NCI-H226 (cell line): Measurements from ENCODE around the gene TYK2.
"Not testable (repeated sequence)": the region's sequence is repeated elsewhere in the genome, so short reads cannot be mapped to it uniquely, and the experiment has no call there.

Experiments
- DNase-seq: peaks from one replicate; pipeline ENCODE4 v3.0.0-alpha.2; 2015

Gene TYK2

DNA sequence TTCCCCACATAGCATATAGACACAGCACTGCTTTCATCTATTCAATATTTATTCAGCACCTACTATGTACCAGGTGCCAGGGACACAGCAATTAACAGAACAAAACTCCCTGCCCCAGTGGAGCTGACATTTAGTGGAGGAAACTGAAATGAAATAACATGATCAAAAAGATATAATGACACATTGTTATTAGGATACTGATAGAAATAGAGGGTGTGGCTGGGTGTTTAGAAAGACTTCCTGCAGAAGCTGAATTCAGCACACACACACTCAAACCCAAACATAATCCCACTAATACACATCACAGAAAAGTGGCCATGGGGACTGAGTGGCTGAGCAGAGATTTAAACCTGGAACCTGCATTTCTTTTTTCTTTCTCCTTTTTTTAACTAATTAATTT is 26.7 kb upstream of the TYK2 start:
- no peak for DNase-seq

DNA sequence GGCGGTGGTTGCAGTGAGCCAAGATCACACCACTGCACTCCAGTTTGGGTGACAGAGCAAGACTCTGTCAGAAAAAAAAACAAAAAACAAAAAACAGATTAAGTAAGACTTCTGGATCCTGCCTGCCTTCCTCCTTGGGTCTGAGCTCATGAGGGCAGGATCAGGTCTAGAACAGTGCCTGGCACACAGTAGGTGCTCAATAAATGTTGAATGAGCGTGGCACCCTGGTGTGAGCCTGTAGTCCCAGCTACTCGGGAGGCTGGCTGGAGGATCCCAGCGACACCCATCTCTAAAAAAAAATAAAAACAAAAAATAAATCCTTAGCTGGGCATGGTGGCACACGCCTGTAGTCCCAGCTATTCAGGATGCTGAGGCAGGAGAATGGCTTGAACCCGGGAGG is 25.8 kb upstream of the TYK2 start:
- no peak for DNase-seq

GRCh38 chr19:10404888-10405820 is 24.8 kb upstream of the TYK2 start:
- DNase-seq: no peak

DNA sequence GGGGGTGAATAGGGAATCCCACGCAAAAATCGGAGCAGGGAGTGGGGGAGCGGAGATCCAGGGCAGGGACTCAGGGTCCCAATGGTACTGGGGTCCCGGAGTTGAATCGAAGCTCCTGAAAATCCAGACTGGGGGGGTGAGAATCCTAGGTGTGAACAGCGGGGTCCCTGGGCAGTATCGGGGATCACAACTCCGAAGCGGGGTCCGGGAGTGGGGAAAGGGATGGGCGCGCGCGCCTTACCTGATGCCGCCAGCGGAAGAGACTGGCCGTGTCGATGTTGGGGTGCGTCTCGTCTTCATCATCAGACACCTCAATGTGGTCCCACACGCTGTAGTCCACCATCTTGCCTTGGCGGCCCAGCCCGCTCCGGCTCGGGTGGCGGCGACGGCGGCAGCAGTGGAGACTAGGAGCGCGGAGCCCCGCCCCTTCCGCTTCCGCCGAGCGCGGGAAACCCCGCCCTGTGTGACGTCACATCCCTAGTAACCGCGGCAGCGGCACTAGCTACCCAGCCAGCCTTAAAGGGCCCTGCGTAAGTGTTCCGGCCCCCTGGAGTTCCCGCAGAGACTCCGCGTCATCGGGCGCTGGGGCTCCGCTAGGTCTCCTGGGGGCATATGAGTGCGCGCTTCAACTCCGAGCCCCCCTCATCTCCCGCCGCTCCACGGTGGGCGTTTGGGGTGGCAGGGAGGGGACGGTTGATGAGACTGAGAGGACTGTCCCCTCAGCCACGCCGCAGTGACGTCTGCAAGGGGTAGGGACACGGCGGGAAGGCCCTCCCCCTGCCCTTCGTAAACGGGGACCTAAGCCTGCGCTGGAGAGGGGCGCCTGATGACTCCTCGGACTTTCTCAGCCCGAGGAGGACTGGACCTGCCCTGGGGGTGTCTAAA is 23.0 kb upstream of the TYK2 start, which contains the start of gene CDC37:
Gene CDC37, minus strand, starts transcription at position 406 of the 885 bp plus-strand sequence. Its CDS starts 63 bp downstream, at position 343.
- peak; percentile 94 for DNase-seq

DNA sequence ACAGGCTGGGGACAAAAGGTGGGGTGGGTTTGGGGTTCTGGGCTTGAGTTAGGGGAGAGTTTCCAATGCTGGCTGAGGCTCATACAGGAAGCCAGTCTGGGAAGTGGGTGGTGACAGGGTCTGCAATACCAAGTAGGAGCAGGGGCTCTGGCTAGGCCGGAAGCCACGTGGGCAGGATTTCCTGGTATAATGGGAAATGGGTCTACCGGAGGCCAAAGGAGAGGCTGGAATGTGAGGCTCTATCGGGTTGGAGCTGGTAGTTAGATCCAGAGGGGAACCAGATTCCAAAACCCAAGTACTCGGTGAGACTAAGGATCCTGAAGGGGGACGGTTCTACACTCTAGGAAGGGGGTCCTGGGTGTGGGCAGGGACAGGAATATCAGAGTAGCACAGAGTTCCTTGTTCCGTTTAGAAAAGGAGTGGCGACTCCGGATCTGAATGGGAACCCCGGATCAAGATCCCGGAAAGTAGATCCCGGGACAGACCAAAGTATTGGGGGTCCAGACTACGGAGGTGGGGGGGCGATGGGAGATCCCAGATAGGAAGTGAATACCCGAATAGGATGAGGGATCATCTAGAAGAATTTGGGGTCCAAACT is 22.2 kb upstream of the TYK2 start:
- no peak for DNase-seq

GRCh38 chr19:10399878-10400277 is 19.5 kb upstream of the TYK2 start:
- DNase-seq: no peak

DNA sequence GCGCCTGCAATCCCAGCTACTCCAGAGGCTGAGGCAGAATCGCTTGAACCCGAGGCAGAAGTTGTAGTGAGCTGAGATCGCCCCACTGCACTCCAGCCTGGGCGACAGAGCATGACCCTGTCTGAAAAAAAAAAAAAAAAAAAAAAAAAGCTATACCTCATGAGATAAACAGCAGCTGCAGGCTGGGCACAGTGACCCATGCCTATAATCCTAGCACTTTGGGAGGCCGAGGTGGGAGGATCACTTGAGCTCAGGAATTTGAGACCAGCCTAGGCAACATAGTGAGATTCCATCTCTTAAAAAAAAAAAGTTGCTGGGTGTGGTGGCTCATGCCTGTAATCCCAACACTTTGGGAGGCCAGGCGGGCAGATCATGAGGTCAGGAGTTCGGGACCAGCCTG is 19.0 kb upstream of the TYK2 start:
- not testable (repeated sequence) for DNase-seq

DNA sequence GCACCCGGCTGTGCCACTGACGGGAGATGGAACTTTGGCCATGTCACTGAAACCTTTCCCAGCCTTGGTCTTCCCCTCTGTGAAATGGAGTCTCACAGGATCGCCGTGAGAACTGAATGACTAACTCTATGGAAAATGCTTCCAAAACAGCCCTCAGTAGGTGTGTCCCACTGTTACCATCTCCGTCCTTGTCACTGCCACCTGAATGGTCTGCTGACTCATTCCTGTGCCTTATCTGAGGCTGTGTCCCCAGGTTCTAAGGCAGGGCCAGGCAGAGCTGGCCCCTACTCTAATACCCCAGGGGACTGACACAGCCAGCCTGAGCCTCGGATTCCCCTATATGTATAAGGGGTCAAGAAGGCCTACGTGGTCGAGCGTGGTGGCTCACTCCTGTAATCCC is 18.4 kb upstream of the TYK2 start:
- DNase-seq: no peak

GRCh38 chr19:10395917-10396316 is 15.5 kb upstream of the TYK2 start:
- DNase-seq: no peak

DNA sequence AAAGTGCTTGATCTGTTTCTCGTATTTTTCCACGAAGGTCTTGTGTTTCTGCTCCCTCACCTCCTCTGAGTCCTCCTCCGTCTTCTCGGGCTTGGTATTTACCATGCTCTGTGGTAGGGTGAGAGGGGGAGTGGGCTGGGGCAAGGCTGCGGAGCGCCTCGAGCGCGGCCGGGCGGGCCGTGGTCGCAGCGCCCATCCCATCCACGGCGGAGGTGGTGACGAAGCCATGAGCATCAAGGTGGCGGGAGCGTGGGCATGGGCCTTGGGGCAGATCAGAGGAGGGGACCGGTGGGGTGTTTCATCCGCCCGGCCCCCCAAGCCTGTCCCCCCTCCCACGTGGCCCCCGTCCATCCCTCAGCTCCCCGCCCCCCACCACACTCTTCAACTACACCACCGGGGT is 15.1 kb upstream of the TYK2 start:
- no peak for DNase-seq

DNA sequence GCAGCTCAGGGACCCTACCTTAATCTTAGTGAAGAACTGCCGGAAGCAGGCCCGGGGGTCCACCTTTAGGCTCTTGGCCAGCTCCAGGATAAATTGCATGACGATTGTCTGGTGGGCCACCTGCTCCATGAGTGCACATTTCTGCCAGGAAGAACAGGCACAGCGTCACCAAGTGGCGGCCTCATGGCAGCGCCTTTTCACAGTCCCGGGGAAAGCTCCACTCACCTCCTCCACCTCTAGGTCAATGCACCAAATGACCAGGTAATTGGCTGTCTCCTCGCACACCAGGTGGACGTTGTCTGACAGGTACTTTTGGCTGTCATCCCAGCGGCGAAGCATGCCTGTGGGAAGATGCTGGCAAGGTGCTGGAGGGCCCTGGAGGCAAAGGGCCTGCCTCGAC is 14.6 kb upstream of the TYK2 start:
- no peak for DNase-seq

GRCh38 chr19:10393137-10393536 is 12.8 kb upstream of the TYK2 start:
- no peak for DNase-seq

- DNase-seq: no peak
These were observed 11.7 kb upstream of the TYK2 start for GRCh38 chr19:10392120-10392519.

- no peak for DNase-seq
These were observed 10.4 kb upstream of the TYK2 start for GRCh38 chr19:10390652-10391286.

DNA sequence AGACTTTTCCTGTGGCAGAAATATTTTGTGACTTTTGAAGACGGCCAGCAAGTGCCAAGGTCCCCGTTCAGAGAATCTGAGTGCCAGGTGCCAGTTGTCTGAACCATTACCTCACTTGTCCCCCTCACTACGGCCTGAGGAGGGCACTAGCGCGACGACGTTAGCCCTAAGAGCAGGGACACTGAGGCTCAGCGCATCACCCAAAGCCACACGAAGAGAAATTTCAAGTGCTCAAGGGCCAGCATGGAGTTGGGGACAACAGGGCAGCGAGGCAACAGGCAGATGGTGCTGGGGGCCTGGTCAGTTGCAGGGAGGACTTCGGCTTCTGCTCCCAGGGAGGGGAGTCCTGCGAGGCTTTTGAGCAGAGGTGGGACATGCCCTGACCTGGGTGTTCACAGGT is 9.5 kb upstream of the TYK2 start:
- no peak for DNase-seq

DNA sequence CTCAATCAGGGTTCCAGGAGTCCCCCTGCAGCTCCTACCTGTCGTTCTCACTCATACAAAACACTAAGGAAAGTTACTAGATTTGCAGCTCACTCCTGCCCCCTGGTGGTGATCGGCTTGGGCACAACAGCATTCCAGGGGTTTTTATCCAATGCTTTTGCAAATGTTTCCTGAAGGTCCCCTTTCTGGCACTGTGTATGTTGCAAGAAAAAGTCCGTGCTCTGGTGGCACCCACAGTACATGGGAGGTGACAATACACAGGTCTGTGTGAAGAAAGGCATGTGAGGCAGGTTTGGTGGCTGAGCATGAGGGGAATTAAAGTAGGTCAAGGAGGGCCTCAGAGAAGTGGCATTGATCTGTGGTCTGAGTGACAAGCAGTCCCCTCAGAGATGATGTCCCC is 8.6 kb upstream of the TYK2 start:
- DNase-seq: peak; percentile 40

- DNase-seq: no peak
These were observed 4.2 kb upstream of the TYK2 start for GRCh38 chr19:10384580-10384979.

- DNase-seq: not testable (repeated sequence)
These were observed 2.8 kb upstream of the TYK2 start for GRCh38 chr19:10383223-10383499.

DNA sequence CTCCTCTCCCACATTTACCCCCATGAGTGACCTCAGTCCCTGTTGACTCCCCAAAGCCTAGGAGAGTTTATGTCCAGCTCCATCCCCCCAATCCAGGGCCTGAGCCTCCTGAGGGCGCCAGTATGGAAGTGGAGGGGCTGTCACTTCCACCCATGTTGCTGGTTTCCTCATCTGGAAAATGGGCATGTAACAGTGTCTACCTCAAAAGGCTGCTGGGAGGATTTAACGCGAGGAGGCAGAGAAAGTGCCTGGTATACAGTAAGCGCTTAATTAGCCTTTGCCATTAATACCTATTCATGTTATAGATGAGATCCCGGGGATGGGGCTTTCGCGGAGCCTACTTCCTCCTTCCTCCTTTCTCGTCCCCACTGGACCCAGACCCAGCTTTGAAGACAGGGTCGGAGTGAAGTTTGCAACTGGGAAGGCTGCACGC is 476 bp downstream of the TYK2 start:
- no peak for DNase-seq

GRCh38 chr19:10378124-10378523 is 2.2 kb downstream of the TYK2 start:
- no peak for DNase-seq

DNA sequence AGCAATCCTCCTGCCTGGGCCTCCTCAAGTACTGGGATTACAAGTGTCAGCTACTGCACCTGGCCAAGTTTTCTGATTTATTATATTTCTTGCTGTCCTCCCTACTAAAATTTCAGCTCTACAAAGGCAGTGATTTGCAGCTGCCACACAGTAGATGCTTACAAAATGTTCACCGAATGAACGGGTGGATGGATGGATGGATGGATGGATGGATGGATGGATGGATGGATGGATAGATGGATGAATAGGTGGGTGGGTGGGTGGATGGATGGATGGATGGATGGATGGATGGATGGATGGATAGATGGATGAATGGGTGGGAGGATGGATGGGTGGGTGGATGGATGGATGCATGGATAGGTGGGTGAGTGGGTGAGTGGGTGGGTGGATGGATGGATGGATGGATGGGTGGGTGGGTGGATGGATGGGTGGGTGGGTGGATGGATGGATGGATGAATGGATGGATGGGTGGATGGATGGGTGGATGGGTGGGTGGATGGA is 3.2 kb downstream of the TYK2 start:
- DNase-seq: not testable (repeated sequence)

- DNase-seq: no peak
These were observed 5.4 kb downstream of the TYK2 start for GRCh38 chr19:10374931-10375330.

DNA sequence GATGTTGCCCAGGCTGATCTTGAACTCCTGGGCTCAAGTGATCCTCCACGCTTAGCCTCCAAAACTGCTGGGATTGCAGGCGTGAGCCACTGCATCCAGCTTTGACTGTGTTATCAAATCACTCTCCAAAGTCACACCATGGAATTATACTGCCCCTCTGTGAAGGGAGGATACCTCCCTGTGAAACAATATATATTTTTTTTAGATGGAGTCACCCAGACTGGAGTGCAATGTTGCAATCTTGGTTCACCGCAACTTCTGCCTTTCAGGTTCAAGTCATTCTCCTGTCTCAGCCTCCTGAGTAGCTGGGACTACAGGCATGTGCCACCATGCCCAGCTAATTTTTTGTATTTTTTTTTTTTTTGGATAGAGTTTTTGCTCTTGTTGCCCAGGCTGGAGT is 7.7 kb downstream of the TYK2 start:
- no peak for DNase-seq
